ENCODE measurements around the gene WSCD1. TPM values are rescaled to one million over a fixed set of nuclear protein-coding genes. Genes with fewer than 3 reads are reported as not detected.

The WSCD1 gene
- total and polyA plus RNA-seq, 3 donors from 2014 or later: 11.6 to 33.8 (median 12.9) TPM

DNA sequence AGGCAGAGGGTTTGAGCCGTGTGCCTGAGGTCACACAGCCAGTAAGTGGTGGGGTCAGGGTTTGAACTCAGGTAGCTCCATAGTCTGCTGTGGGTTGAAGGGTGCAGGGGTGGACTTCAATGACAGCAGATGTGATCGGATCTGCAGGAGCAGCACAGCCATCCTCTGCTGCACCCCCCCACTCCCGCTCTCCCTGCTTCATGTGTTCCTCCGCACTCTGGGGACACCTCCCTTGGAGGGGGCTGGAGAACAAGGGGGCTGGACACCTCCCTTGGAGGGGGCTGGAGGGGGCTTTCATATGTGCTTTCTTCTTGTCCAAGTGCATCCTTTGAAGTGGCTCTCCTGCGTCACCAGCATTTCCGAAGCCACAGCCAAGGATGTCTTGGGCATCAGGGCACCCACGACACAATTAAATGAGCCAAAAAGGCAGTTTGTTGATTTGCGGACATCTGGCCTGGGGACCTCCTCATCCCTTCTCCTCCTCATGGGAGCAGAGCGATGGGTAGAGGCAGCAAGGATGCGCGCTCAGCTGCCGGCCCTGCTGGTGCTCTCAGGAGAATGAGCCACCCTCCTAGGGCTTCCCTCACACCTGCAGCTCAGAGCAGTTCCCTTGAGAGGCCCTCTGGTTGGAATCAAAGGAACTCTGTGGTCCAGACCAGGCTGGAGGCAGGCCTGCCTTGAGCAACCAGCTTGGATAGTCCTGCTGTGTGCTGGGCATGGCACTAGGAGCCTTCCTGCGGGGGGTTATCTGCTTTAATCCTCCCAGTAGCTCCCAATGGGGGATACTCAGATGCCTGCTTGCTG, 26.2 kb downstream of the WSCD1 start:
- Histone ChIP-seq H3K4me3 (no peak overlapping the region), H3K4me1 (no peaks in the 10 kb centered on the region), H3K36me3 (ENCODE audit: low read depth, missing control alignments) (no peaks in the 10 kb centered on the region), H3K27me3 (no peaks in the 10 kb centered on the region), H3K9me3 (no peaks in the 10 kb centered on the region), H3K27ac (no peak overlapping the region)
- TF ChIP-seq, protein P1, sequence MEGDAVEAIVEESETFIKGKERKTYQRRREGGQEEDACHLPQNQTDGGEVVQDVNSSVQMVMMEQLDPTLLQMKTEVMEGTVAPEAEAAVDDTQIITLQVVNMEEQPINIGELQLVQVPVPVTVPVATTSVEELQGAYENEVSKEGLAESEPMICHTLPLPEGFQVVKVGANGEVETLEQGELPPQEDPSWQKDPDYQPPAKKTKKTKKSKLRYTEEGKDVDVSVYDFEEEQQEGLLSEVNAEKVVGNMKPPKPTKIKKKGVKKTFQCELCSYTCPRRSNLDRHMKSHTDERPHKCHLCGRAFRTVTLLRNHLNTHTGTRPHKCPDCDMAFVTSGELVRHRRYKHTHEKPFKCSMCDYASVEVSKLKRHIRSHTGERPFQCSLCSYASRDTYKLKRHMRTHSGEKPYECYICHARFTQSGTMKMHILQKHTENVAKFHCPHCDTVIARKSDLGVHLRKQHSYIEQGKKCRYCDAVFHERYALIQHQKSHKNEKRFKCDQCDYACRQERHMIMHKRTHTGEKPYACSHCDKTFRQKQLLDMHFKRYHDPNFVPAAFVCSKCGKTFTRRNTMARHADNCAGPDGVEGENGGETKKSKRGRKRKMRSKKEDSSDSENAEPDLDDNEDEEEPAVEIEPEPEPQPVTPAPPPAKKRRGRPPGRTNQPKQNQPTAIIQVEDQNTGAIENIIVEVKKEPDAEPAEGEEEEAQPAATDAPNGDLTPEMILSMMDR (IDR thresholded peaks at IDR 0.05): no peak
- TF ChIP-seq POLR2A (IDR thresholded peaks at IDR 0.05): no peak
- no peak for DNase-seq
- 94 to 95% methylated on average over 8 to 13 of the region's 13 CpGs for WGBS, 2 donors
- intact Hi-C loops (cut with DNase I; ENCODE audit: low total_unique reads): no loop called here

DNA sequence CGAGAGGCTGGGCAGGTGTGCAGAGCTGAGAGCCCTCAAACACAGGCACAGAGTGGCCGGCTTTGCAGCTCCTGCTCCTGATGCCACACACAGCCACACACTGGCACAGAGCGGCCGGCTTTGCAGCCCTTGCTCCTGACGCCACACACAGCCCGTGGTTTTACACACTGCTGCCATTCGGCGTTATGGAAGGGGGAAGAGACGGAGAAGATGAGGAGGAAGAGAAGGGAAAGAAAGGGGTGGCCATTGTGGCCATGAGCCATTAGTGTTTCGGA, 26.8 kb downstream of the WSCD1 start:
- TF ChIP-seq POLR2A (IDR thresholded peaks at IDR 0.05): no peak
- TF ChIP-seq, protein P1 (IDR thresholded peaks at IDR 0.05): no peak
- DNase-seq: no peak
- H3K4me1 ChIP-seq: no peaks in the 10 kb centered on the region
- intact Hi-C loops (cut with DNase I; ENCODE audit: low total_unique reads): no loop called here
- no peaks in the 10 kb centered on the region for H3K36me3 ChIP-seq (ENCODE audit: low read depth, missing control alignments)
- H3K27me3 ChIP-seq: no peaks in the 10 kb centered on the region
- 90 to 94% methylated on average over 10 of the region's 10 CpGs for WGBS, 2 donors
- H3K9me3 ChIP-seq: no peaks in the 10 kb centered on the region
- no peak overlapping the region for H3K4me3 ChIP-seq
- H3K27ac ChIP-seq: no peak overlapping the region

DNA sequence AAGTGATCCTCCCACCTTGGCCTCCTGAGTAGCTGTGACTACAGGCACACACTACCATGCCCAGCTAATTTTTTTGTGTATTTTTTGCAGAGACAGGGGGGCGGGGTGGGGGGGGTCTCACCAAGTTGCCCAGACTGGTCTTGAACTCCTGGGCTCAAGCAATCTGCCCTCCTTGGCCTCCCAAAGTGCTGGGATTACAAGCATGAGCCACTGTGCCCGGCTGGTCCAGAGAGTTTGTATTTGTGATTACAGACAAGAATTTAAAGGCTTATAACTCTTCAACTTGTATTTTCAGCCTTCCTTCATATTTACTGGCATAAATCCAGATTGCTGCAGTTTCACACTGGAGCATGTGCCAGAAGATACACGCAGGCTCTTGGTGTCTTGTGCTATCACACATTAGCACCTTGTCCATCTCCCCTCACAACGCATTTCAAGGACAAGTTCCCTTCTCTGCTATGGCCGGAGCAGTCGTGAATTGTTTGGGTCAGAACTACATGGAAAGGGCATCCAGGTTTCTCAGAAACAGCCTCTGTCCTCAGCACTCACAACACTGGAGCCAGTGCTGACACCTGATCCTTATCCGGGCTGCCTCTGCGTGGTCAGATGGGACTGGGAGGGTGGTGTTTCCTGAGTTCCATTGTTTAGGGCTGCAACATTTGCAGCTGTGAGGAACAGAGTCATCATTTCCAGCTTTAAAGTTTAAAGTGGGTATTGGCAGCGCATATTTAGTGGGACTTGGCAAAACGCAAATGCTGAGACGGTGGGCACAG, 28.1 kb downstream of the WSCD1 start:
- DNase-seq: no peak
- no peaks in the 10 kb centered on the region for H3K27me3 ChIP-seq
- no peaks in the 10 kb centered on the region for H3K4me1 ChIP-seq
- intact Hi-C loops (cut with DNase I; ENCODE audit: low total_unique reads): no loop called here
- WGBS, 2 donors: 45 to 46% methylated on average over 11 of the region's 11 CpGs
- no peaks in the 10 kb centered on the region for H3K9me3 ChIP-seq
- TF ChIP-seq, protein P1 (IDR thresholded peaks at IDR 0.05): no peak
- no peak for TF ChIP-seq POLR2A (IDR thresholded peaks at IDR 0.05)
- H3K4me3 ChIP-seq: no peak overlapping the region
- no peak overlapping the region for H3K27ac ChIP-seq
- H3K36me3 ChIP-seq (ENCODE audit: low read depth, missing control alignments): no peaks in the 10 kb centered on the region

DNA sequence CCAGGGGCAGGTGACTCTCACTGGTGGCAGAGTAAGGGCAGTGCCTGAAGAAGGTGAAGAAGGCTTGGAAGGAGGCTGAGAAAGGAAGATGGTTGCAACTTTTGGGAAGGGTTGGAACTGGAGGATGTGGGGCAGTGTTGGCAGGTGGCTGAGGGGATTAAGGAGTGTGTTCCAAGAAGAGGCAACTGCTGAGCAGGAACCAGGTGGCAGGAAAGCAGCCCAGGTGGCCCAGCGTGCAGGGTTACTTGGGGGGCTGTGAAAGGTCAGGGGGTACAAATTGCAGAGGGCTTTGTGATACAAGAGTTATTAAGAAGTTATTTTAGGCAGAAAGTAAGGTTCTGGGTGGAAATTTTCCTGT, 28.6 kb downstream of the WSCD1 start:
- TF ChIP-seq, protein P1 (IDR thresholded peaks at IDR 0.05): no peak
- TF ChIP-seq POLR2A (IDR thresholded peaks at IDR 0.05): no peak
- Histone ChIP-seq H3K4me3 (no peak overlapping the region), H3K9me3 (no peaks in the 10 kb centered on the region), H3K4me1 (no peaks in the 10 kb centered on the region), H3K27me3 (no peaks in the 10 kb centered on the region), H3K27ac (no peak overlapping the region), H3K36me3 (ENCODE audit: low read depth, missing control alignments) (no peaks in the 10 kb centered on the region)
- intact Hi-C loops (cut with DNase I; ENCODE audit: low total_unique reads): no loop called here
- DNase-seq: no peak
- 44 to 69% methylated on average over 1 of the region's 1 CpG for WGBS, 2 donors

Data from testis (tissue), 3 donors.